GM12878 (cell line): ENCODE data around the gene CELF2. TPM values are rescaled to one million over a fixed set of nuclear protein-coding genes. Genes with fewer than 3 reads are reported as not detected.

Experiments used
- ATAC-seq: fragments of 200-7000 bp; cut with Tn5 transposase; 3 replicates; pipeline ENCODE4 v1.9.1; 2020; ENCODE audit warnings: mild to moderate bottlenecking, moderate library complexity
- BruUV-seq: library from RNA; stranded (reverse); fragments of 400-500 nt; replicated peaks from 2 replicates; lab custom pipeline; 2021; lab: Mats Ljungman, UMichigan
- CTCF ChIA-PET: fragments of 300-600 bp; sonication (Branson Sonifier 250); formaldehyde crosslinking; extraction: SDS; loops from one replicate; lab custom pipeline; 2021; ENCODE audit warnings: inconsistent platforms; lab: Yijun Ruan, JAX
- POLR2A ChIA-PET: fragments of 350-600 bp; formaldehyde crosslinking; extraction: SDS; loops from one replicate; lab custom pipeline; 2021; ENCODE audit warnings: inconsistent platforms; lab: Charles Lee
- RAD21 ChIA-PET: fragments of 300-600 bp; sonication (Branson Sonifier 250); formaldehyde crosslinking; loops from one replicate; lab custom pipeline; 2023; ENCODE audit warnings: antibody characterized with exemption; ENCODE audit not compliant: unreplicated experiment; lab: Charles Lee
- SMC1A ChIA-PET: fragments of 300-600 bp; sonication (Branson Sonifier 250); formaldehyde crosslinking; loops from one replicate; lab custom pipeline; 2023; ENCODE audit not compliant: unreplicated experiment, uncharacterized antibody; lab: Charles Lee
- DNase-seq: peaks from one replicate; pipeline ENCODE4 v3.0.0-alpha.2; 2011; ENCODE audit warnings: low read depth, low spot score
- FAIRE-seq: peaks from 3 replicates; lab custom pipeline; 2011; peaks lifted over from hg19 to GRCh38; lab: Jason Lieb, UNC
- H2AFZ ChIP-seq: 2 replicates; pipeline ENCODE4 v1.6.0; 2011; ENCODE audit warnings: low read depth, low read length, control low read depth; ENCODE audit not compliant: control insufficient read depth
- H3K27ac ChIP-seq: 2 replicates; pipeline ENCODE4 v1.5.1; 2011; ENCODE audit warnings: control low read depth; ENCODE audit not compliant: control insufficient read depth, insufficient read depth
- H3K27me3 ChIP-seq, 2 experiments: replicated peaks in 1 of 2; 2 replicates each; pipeline versions ENCODE4 v1.6.0 to v1.6.1; 2011; ENCODE audit warnings: low read length in 1 of 2; ENCODE audit not compliant: control insufficient read depth in 2 of 2, insufficient read depth in 2 of 2
- H3K36me3 ChIP-seq, 2 experiments: 2 replicates each; pipeline ENCODE4 v1.5.1; 2011; ENCODE audit warnings: low read length in 1 of 2; ENCODE audit not compliant: control insufficient read depth in 2 of 2, insufficient read depth in 2 of 2
- H3K4me1 ChIP-seq: 2 replicates; pipeline ENCODE4 v1.6.1; 2011; ENCODE audit warnings: mild to moderate bottlenecking, low read length, moderate library complexity, mixed read lengths; ENCODE audit not compliant: control insufficient read depth, insufficient read depth
- H3K4me2 ChIP-seq: 2 replicates; pipeline ENCODE4 v1.6.0; 2011; ENCODE audit warnings: control low read depth; ENCODE audit not compliant: control insufficient read depth, insufficient read depth
- H3K4me3 ChIP-seq: fragments of 200-600 bp; sonication (generic); 2 replicates; pipeline ENCODE4 v1.5.1; 2016
- H3K79me2 ChIP-seq: 2 replicates; pipeline ENCODE4 v1.6.0; 2011; ENCODE audit warnings: low read length; ENCODE audit not compliant: control insufficient read depth, insufficient read depth
- H3K9ac ChIP-seq: 2 replicates; pipeline ENCODE4 v1.8.0; 2011; ENCODE audit warnings: low read length, control low read depth, mixed read lengths; ENCODE audit not compliant: control insufficient read depth, insufficient read depth
- H3K9me3 ChIP-seq: replicated peaks from 3 replicates; pipeline ENCODE4 v1.5.1; 2011; ENCODE audit warnings: mild to moderate bottlenecking, low read length; ENCODE audit not compliant: control insufficient read depth, insufficient read depth
- H4K20me1 ChIP-seq: 2 replicates; pipeline ENCODE4 v1.6.0; 2011; ENCODE audit not compliant: control insufficient read depth, insufficient read depth
- ATF3 ChIP-seq: IDR thresholded peaks from 2 replicates; pipeline ENCODE4 v1.6.1; 2011; ENCODE audit warnings: low read depth, mild to moderate bottlenecking, low read length, moderate library complexity, borderline replicate concordance; ENCODE audit errors: extremely low read depth
- CEBPB ChIP-seq, 2 experiments: fragments of 150-350 bp in 1 of 2; IDR thresholded peaks; 2 replicates each; pipeline ENCODE4 v1.6.1; 2012 to 2014; ENCODE audit warnings: low read depth in 2 of 2, low read length in 2 of 2, borderline replicate concordance in 1 of 2, inconsistent platforms in 1 of 2
- CEBPZ ChIP-seq: fragments of 150-350 bp; IDR thresholded peaks from 2 replicates; pipeline ENCODE4 v1.6.1; 2016; ENCODE audit warnings: low read depth, low read length
- HDAC2 ChIP-seq: fragments of 200-600 bp; sonication (generic); IDR thresholded peaks from 2 replicates; pipeline ENCODE4 v1.6.1; 2017
- KLF5 ChIP-seq: fragments of 450-650 bp; IDR thresholded peaks from 2 replicates; pipeline ENCODE4 v1.6.1; 2014; ENCODE audit warnings: mild to moderate bottlenecking; ENCODE audit not compliant: partially characterized antibody
- NFIC ChIP-seq: IDR thresholded peaks from 2 replicates; pipeline ENCODE4 v1.6.1; 2012; ENCODE audit warnings: low read depth, mild to moderate bottlenecking, inconsistent platforms, low read length, moderate library complexity
- PAX5 ChIP-seq: IDR thresholded peaks from 2 replicates; pipeline ENCODE4 v1.6.1; 2011; ENCODE audit warnings: low read depth, low read length, borderline replicate concordance
- POLR2AphosphoS2 ChIP-seq: IDR thresholded peaks from 2 replicates; pipeline ENCODE4 v1.6.1; 2011; ENCODE audit warnings: low read depth, mild to moderate bottlenecking, low read length, improper control_type of control experiment, moderate library complexity
- RAD51 ChIP-seq: fragments of 450-650 bp; IDR thresholded peaks from 2 replicates; pipeline ENCODE4 v1.6.1; 2016; ENCODE audit warnings: moderate library complexity, mild to moderate bottlenecking, inconsistent platforms
- YBX1 ChIP-seq: fragments of 450-650 bp; IDR thresholded peaks from 2 replicates; pipeline ENCODE4 v1.6.1; 2016; ENCODE audit warnings: antibody characterized with exemption
- ZSCAN29 ChIP-seq: fragments of 450-650 bp; IDR thresholded peaks from 2 replicates; pipeline ENCODE4 v1.6.1; 2017; ENCODE audit warnings: mild to moderate bottlenecking, moderate library complexity
- WGBS: methylation state at CpG from one replicate; pipeline ENCODE4 v1.1.6; 2016; ENCODE audit warnings: low lambda C conversion rate; ENCODE audit not compliant: insufficient replicate concordance, insufficient coverage; ENCODE audit errors: missing lambda C conversion rate; 5-methylcytosine and 5-hydroxymethylcytosine counted together
- in situ Hi-C: fragments of 300-500 bp; cut with MboI; formaldehyde crosslinking; loops from 9 replicates; pipeline ENCODE4 v1.14.3; 2018; ENCODE audit warnings: mixed read lengths
- intact Hi-C: fragments of 100-400 bp; cut with micrococcal nuclease; formaldehyde crosslinking; loops from one replicate; pipeline ENCODE4 v1.14.2; 2022; ENCODE audit not compliant: unreplicated experiment
- polyA plus RNA-seq, 11 experiments: library from polyadenylated mRNA; depleted of rRNA in 4 of 11; unstranded in 6 of 11; stranded (reverse) in 5 of 11; fragments of >200 nt; fragmentation: Nextera tagmentation in 4 of 11; fragmentation: Illumina TruSeq in 1 of 11; extraction: Ambion mirVana in 4 of 11; extraction: Trizol in 1 of 11; gene quantifications; 1 replicate in 1 of 11; 2 replicates in 10 of 11; pipeline versions ENCODE4 v1.2.1 to v1.2.3, GENCODE V29; 2011 to 2016; ENCODE audit warnings: inconsistent platforms in 2 of 11, missing spikeins in 2 of 11, low read depth in 1 of 11
- total RNA-seq, 4 experiments: library from RNA; depleted of rRNA in 3 of 4; stranded (reverse); fragments of >200 nt in 3 of 4; fragmentation: Illumina TruSeq in 1 of 4; extraction: Trizol in 1 of 4; gene quantifications; 2 replicates each; pipeline versions ENCODE4 v1.2.1 to v1.2.3, GENCODE V29; 2013 to 2021
- TF ChIP-seq, protein P1 (sequence below): IDR thresholded peaks from 2 replicates; pipeline ENCODE4 v1.6.1; 2012; ENCODE audit warnings: low read depth, low read length, improper control_type of control experiment
- TF ChIP-seq, protein P2 (sequence below): fragments of 450-650 bp; IDR thresholded peaks from 2 replicates; pipeline ENCODE4 v1.6.1; 2017; ENCODE audit warnings: antibody characterized with exemption, mild to moderate bottlenecking, moderate library complexity

CELF2 gene
- total and polyA plus RNA-seq, 10 of the 15 experiments (the other 5 are each of a cell fraction or from before 2014, with no cell fraction given), result 20.8 to 129 (median 86.3) TPM

GRCh38 chr10:11297136-11297535 lies 279.5 kb downstream of the CELF2 start:
- H3K4me3 ChIP-seq, result no peak overlapping the region
- H3K36me3 ChIP-seq, result peaks cover 36 to 47% of the 10 kb centered on the region in 2 experiments
- in situ Hi-C loops, result no loop called here
- H3K9me3 ChIP-seq, result no peaks in the 10 kb centered on the region; the same call in 2 of the 3 replicates
- no peaks in the 10 kb centered on the region for H3K79me2 ChIP-seq
- 98% methylated on average over 8 of the region's 8 CpGs for WGBS
- BruUV-seq, result no TSS peak
- intact Hi-C loops, result no loop called here
- H3K27me3 ChIP-seq, result no peaks in the 10 kb centered on the region
- H3K4me1 ChIP-seq, result no peaks in the 10 kb centered on the region; the same call in 1 of the 2 replicates
- no peak for ATAC-seq
- no peak for FAIRE-seq
- ChIA-PET POLR2A (no interaction called here), SMC1A (no interaction called here), RAD21 (no interaction called here), CTCF (no interaction called here)
- no peak overlapping the region for H3K9ac ChIP-seq
- no peak overlapping the region for H2AFZ ChIP-seq
- H3K27ac ChIP-seq, result no peak overlapping the region
- no peak for DNase-seq
- no peak for TF ChIP-seq CEBPB (IDR thresholded peaks at IDR 0.05; ENCODE audit: borderline replicate concordance in 1 of 2, low read depth in 2 of 2, low read length in 2 of 2)
- TF ChIP-seq ATF3, result no peak
- TF ChIP-seq, protein P1, sequence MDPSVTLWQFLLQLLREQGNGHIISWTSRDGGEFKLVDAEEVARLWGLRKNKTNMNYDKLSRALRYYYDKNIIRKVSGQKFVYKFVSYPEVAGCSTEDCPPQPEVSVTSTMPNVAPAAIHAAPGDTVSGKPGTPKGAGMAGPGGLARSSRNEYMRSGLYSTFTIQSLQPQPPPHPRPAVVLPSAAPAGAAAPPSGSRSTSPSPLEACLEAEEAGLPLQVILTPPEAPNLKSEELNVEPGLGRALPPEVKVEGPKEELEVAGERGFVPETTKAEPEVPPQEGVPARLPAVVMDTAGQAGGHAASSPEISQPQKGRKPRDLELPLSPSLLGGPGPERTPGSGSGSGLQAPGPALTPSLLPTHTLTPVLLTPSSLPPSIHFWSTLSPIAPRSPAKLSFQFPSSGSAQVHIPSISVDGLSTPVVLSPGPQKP, result no peak
- TF ChIP-seq HDAC2, result no peak
- TF ChIP-seq RAD51, result no peak
- no peak for TF ChIP-seq NFIC
- TF ChIP-seq YBX1, result no peak
- TF ChIP-seq, protein P2, sequence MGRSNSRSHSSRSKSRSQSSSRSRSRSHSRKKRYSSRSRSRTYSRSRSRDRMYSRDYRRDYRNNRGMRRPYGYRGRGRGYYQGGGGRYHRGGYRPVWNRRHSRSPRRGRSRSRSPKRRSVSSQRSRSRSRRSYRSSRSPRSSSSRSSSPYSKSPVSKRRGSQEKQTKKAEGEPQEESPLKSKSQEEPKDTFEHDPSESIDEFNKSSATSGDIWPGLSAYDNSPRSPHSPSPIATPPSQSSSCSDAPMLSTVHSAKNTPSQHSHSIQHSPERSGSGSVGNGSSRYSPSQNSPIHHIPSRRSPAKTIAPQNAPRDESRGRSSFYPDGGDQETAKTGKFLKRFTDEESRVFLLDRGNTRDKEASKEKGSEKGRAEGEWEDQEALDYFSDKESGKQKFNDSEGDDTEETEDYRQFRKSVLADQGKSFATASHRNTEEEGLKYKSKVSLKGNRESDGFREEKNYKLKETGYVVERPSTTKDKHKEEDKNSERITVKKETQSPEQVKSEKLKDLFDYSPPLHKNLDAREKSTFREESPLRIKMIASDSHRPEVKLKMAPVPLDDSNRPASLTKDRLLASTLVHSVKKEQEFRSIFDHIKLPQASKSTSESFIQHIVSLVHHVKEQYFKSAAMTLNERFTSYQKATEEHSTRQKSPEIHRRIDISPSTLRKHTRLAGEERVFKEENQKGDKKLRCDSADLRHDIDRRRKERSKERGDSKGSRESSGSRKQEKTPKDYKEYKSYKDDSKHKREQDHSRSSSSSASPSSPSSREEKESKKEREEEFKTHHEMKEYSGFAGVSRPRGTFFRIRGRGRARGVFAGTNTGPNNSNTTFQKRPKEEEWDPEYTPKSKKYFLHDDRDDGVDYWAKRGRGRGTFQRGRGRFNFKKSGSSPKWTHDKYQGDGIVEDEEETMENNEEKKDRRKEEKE, result no peak
- TF ChIP-seq CEBPZ, result no peak
- no peak for TF ChIP-seq PAX5
- no peak for TF ChIP-seq KLF5
- TF ChIP-seq POLR2AphosphoS2, result no peak
- TF ChIP-seq ZSCAN29, result no peak
- no peak overlapping the region for H3K4me2 ChIP-seq
- no peaks in the 10 kb centered on the region for H4K20me1 ChIP-seq
